ENCODE results near the gene PACSIN2.
"Not testable (repeated sequence)": the region's sequence is repeated elsewhere in the genome, so short reads cannot be mapped to it uniquely, and the experiment has no call there.

GRCh38 chr22:42917358-42917757, 97.6 kb downstream of the PACSIN2 start:
- TF ChIP-seq GABPA (IDR thresholded peaks at IDR 0.05; ENCODE audit: low read depth); CTCF (IDR thresholded peaks at IDR 0.05; ENCODE audit: insufficient read depth, low read length); REST (IDR thresholded peaks at IDR 0.05; ENCODE audit: insufficient replicate concordance, low read depth); POLR2AphosphoS5 (IDR thresholded peaks at IDR 0.05; ENCODE audit: low read depth): not testable (repeated sequence)
